Measurements from ENCODE around the gene KPNA5. TPM values are rescaled to one million over a fixed set of nuclear protein-coding genes. Genes with fewer than 3 reads are reported as not detected.

KPNA5 gene
- total RNA-seq, 2 donors from 2014 or later, result 7.6 to 10.5 TPM

- Mint-ChIP-seq H3K4me1 (ENCODE audit: low read depth in 2 of 2) (no peaks in the 10 kb centered on the region), H3K27ac (no peak overlapping the region), H3K9me3 (no peaks in the 10 kb centered on the region), H3K4me3 (no peak overlapping the region), H3K36me3 (no peaks in the 10 kb centered on the region), H3K27me3 (peaks cover 17 to 18% of the 10 kb centered on the region in 2 donors)
- ATAC-seq (no peak), DNase-seq (ENCODE audit: low spot score) (no peak)
Observed at GRCh38 chr6:116772450-116772849, 91.4 kb downstream of the KPNA5 start.

GRCh38 chr6:116773886-116774285 is 92.9 kb downstream of the KPNA5 start:
- DNase-seq (ENCODE audit: low spot score), result no peak
- Mint-ChIP-seq H3K4me1 (ENCODE audit: low read depth in 2 of 2) (no peaks in the 10 kb centered on the region), H3K27me3 (peaks cover 15% of the 10 kb centered on the region in 2 donors), H3K4me3 (no peak overlapping the region), H3K9me3 (no peaks in the 10 kb centered on the region), H3K27ac (no peak overlapping the region), H3K36me3 (no peaks in the 10 kb centered on the region)
- no peak for ATAC-seq

- Mint-ChIP-seq H3K36me3 (no peaks in the 10 kb centered on the region), H3K9me3 (no peaks in the 10 kb centered on the region), H3K4me1 (ENCODE audit: low read depth in 2 of 2) (no peaks in the 10 kb centered on the region), H3K4me3 (no peak overlapping the region), H3K27me3 (peaks cover 4 to 12% of the 10 kb centered on the region in 2 donors), H3K27ac (no peak overlapping the region)
- ATAC-seq, result no peak
- no peak for DNase-seq (ENCODE audit: low spot score)
Observed at GRCh38 chr6:116779573-116780164, 98.7 kb downstream of the KPNA5 start.

DNA sequence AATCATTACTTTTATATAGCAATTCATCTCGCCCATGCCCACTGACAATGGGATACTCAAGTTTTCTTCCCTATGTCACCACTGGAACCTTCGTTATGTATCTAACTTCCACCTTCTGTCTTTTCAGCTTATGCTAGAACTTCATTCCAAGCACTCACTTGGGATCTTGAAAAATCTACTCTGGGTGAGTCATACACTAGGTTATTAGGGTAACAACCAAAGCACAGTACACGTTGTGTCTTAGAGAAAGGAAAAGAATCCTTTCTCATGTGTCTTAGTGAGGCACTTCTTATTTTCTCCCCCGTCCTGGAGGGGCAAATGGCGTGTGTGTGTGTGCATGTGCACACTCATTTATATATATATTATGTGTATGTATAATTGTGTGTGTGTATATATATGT is 102.8 kb downstream of the KPNA5 start:
- peaks cover 8 to 18% of the 10 kb centered on the region in 2 donors for H3K27me3 Mint-ChIP-seq
- no peak overlapping the region for H3K4me3 Mint-ChIP-seq
- H3K36me3 Mint-ChIP-seq, result no peaks in the 10 kb centered on the region
- H3K4me1 Mint-ChIP-seq (ENCODE audit: low read depth in 2 of 2), result no peaks in the 10 kb centered on the region
- no peaks in the 10 kb centered on the region for H3K9me3 Mint-ChIP-seq
- DNase-seq (ENCODE audit: low spot score), result no peak
- H3K27ac Mint-ChIP-seq, result no peak overlapping the region
- no peak for ATAC-seq

Other genes with a start within 250 kb of the KPNA5 start
- 1 to 10 TPM; 8.0 to 9.6 TPM for gene CALHM6, start 219.8 kb upstream of the KPNA5 start, total RNA-seq
- gene CALHM5, start 169.6 kb upstream of the KPNA5 start, total RNA-seq, result not detected
- gene TRAPPC3L, start 135.5 kb upstream of the KPNA5 start, total RNA-seq, result not detected
- not detected for gene CALHM4, start 127.5 kb upstream of the KPNA5 start, total RNA-seq
- 10 to 100 TPM; 36.5 to 36.8 TPM for gene RWDD1, start 109.7 kb upstream of the KPNA5 start, total RNA-seq
- under 1 TPM; 0.24 to 0.95 TPM for gene RSPH4A, start 64.7 kb upstream of the KPNA5 start, total RNA-seq
- gene ZUP1, start 12.4 kb upstream of the KPNA5 start, total RNA-seq, result 10 to 100 TPM; 27.0 to 29.4 TPM
- not detected for gene FAM162B, start 84.5 kb downstream of the KPNA5 start, total RNA-seq
- not detected for gene GPRC6A, start 147.9 kb downstream of the KPNA5 start, total RNA-seq
- gene RFX6, start 196.0 kb downstream of the KPNA5 start, total RNA-seq, result not detected